ENCODE data around the gene FAM227A. TPM values are rescaled to one million over a fixed set of nuclear protein-coding genes. Genes with fewer than 3 reads are reported as not detected.

FAM227A gene
- total and polyA plus RNA-seq, 2 of the 8 experiments (the other 6 are each of a cell fraction or from before 2014, with no cell fraction given), result 2.1 to 3.9 TPM

DNA sequence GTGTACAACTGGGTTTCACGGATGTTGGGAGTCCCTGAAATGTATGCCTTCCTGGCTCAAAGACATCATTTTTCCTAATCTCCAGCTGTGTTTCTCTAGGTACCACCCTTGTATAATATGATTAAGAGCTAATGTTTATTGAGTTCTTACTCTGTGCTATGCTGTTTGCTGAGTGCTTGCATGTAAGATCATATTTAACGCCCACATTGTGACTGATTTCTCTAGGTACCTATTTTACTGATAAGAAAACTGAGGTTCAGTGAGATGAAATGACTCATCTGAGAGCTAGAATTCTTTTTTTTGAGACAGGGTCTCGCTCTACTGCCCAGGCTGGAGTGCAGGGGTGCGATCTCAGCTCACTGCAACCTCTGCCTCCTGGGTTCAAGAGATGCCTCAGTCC is 42.6 kb downstream of the FAM227A start:
- Histone ChIP-seq H4K91ac (replicated peaks; ENCODE audit: insufficient read length, low read length) (no peak overlapping the region), H2BK12ac (ENCODE audit: low read depth, low read length) (no peak overlapping the region), H2BK20ac (ENCODE audit: low read length) (no peak overlapping the region), H3K9ac (replicated peaks in 1 of 4; ENCODE audit: extremely low read depth in 1 of 4, low read depth in 3 of 4, low read length in 3 of 4) (no peak overlapping the region), H3K36me3 (ENCODE audit: control insufficient read depth in 2 of 4, insufficient read depth in 4 of 4, low read length in 3 of 4) (peaks cover 0 to 14% (median 5%) of the 10 kb centered on the region in 4 experiments; a peak in 3 of 8 replicates), H3K27ac (ENCODE audit: low read depth, low read length) (no peak overlapping the region), H2AK5ac (ENCODE audit: low read depth, low read length) (no peak overlapping the region), H2AFZ (ENCODE audit: low read length) (no peak overlapping the region), H3K23me2 (ENCODE audit: low read depth, low read length) (no peaks in the 10 kb centered on the region; the same call in 1 of the 2 replicates), H3K4ac (replicated peaks; ENCODE audit: insufficient read length, low read depth, low read length) (no peak overlapping the region), H3K14ac (ENCODE audit: insufficient read length) (no peak overlapping the region), H4K8ac (ENCODE audit: extremely low read depth, insufficient read depth, low read length) (no peak overlapping the region), H2BK120ac (replicated peaks; ENCODE audit: low read depth, low read length) (no peak overlapping the region), H2BK5ac (ENCODE audit: low read depth, low read length) (no peak overlapping the region), H4K5ac (ENCODE audit: insufficient read length, low read depth, low read length) (no peak overlapping the region), H3K4me1 (replicated peaks in 1 of 4; ENCODE audit: control insufficient read depth in 3 of 4, insufficient read depth in 4 of 4, low read length in 3 of 4) (no peaks in the 10 kb centered on the region), H3K9me3 (ENCODE audit: insufficient read depth in 2 of 2, low read depth in 1 of 2, low read length in 1 of 2) (no peaks in the 10 kb centered on the region), H3K18ac (ENCODE audit: extremely low read depth, low read length) (no peak overlapping the region), H4K20me1 (replicated peaks in 1 of 2; ENCODE audit: control insufficient read depth in 1 of 2, insufficient read depth in 2 of 2, low read length in 2 of 2) (peaks cover 0 to 1% of the 10 kb centered on the region in 2 experiments), H3K27me3 (replicated peaks in 1 of 4; ENCODE audit: control insufficient read depth in 3 of 4, extremely low read depth in 1 of 4, insufficient read depth in 3 of 4, low read length in 3 of 4) (no peaks in the 10 kb centered on the region), H3K79me1 (ENCODE audit: low read depth, low read length) (no peaks in the 10 kb centered on the region), H3K4me3 (ENCODE audit: extremely low read depth in 1 of 4, insufficient read depth in 2 of 4, low read depth in 3 of 4, low read length in 4 of 4) (no peak overlapping the region), H3K4me2 (ENCODE audit: insufficient read depth in 1 of 2, low read depth in 2 of 2, low read length in 2 of 2) (no peak overlapping the region), H3K56ac (replicated peaks; ENCODE audit: insufficient read length, low read depth, low read length) (no peak overlapping the region), H3K79me2 (ENCODE audit: control insufficient read depth in 1 of 2, insufficient read depth in 2 of 2, low read length in 2 of 2) (no peaks in the 10 kb centered on the region), H2BK15ac (ENCODE audit: low read length) (no peak overlapping the region), H3K23ac (ENCODE audit: insufficient read length) (no peak overlapping the region)
- POLR2A ChIA-PET (ENCODE audit: partially characterized antibody), result interaction anchor here (1.1 kb wide), 1 partner anchor 702 kb away, joined by 3 read pairs; no protein-coding TSS in a partner anchor
- CTCF ChIA-PET (ENCODE audit: partially characterized antibody), result interaction anchor here (0.9 to 1.2 kb wide), 3 partner anchors 52 to 145 kb away, joined by 3 to 4 read pairs (median 4); partner anchors contain the start of genes KDELR3 and TOMM22
- DNase-seq (ENCODE audit: low read depth in 1 of 2, low spot score in 2 of 2) (no peak), FAIRE-seq (no peak)
- TF ChIP-seq HDAC6 (IDR thresholded peaks at IDR 0.05; ENCODE audit: low read depth, low read length), result no peak
- TF ChIP-seq POU5F1 (IDR thresholded peaks at IDR 0.05; ENCODE audit: low read depth, low read length), result no peak
- no peak for TF ChIP-seq HDAC2 (IDR thresholded peaks at IDR 0.05; ENCODE audit: borderline replicate concordance in 1 of 2, low read depth in 2 of 2, low read length in 2 of 2)
- no peak for TF ChIP-seq JUN (IDR thresholded peaks at IDR 0.05; ENCODE audit: low read depth, low read length)
- no peak for TF ChIP-seq RFX5 (IDR thresholded peaks at IDR 0.05; ENCODE audit: borderline replicate concordance, low read depth, low read length)
- TF ChIP-seq TAF7 (optimal IDR thresholded peaks at IDR 0.05; ENCODE audit: borderline replicate concordance, low read depth, low read length), result no peak
- no peak for TF ChIP-seq CTBP2 (IDR thresholded peaks at IDR 0.05; ENCODE audit: borderline replicate concordance, insufficient read depth, insufficient read length, low read length)
- no peak for TF ChIP-seq POLR2AphosphoS5 (IDR thresholded peaks at IDR 0.05; ENCODE audit: low read depth, low read length)
- no peak for TF ChIP-seq NRF1 (IDR thresholded peaks at IDR 0.05; ENCODE audit: low read depth, low read length)
- TF ChIP-seq POLR2A (IDR thresholded peaks at IDR 0.05; ENCODE audit: control extremely low read depth in 1 of 2, low read depth in 2 of 2, low read length in 2 of 2), result no peak
- TF ChIP-seq SP2 (IDR thresholded peaks at IDR 0.05; ENCODE audit: low read length), result no peak
- TF ChIP-seq BCL11A (IDR thresholded peaks at IDR 0.05; ENCODE audit: low read depth in 2 of 2, low read length in 2 of 2), result no peak
- WGBS, 2 experiments (ENCODE audit: extremely low coverage in 1 of 2, insufficient coverage in 1 of 2, insufficient read length in 1 of 2, insufficient replicate concordance in 2 of 2, low coverage in 1 of 2, low lambda C conversion rate in 2 of 2, missing lambda C conversion rate in 1 of 2), result 93% methylated on average over 4 of the region's 4 CpGs; no CpG with 5 or more reads in 1 of the 2 experiments
